GM12875 (cell line): ENCODE data around the gene SLC4A8.

Experiments used
- H3K4me3 ChIP-seq: one replicate; pipeline ENCODE4 v1.5.1; 2011; ENCODE audit warnings: low read depth, low read length, control low read depth
- CTCF ChIP-seq: IDR thresholded peaks from 2 replicates; pipeline ENCODE4 v1.5.1; 2011; ENCODE audit warnings: low read depth, mild to moderate bottlenecking, control low read depth, inconsistent platforms, low read length, moderate library complexity, borderline replicate concordance; ENCODE audit not compliant: insufficient read depth

The SLC4A8 gene

GRCh38 chr12:51397670-51398069, 27.0 kb upstream of the SLC4A8 start:
- no peak for TF ChIP-seq CTCF
- H3K4me3 ChIP-seq, result no peak overlapping the region

GRCh38 chr12:51399891-51400290, 24.7 kb upstream of the SLC4A8 start:
- H3K4me3 ChIP-seq, result no peak overlapping the region
- no peak for TF ChIP-seq CTCF

GRCh38 chr12:51401020-51401419, 23.6 kb upstream of the SLC4A8 start:
- no peak for TF ChIP-seq CTCF
- H3K4me3 ChIP-seq, result no peak overlapping the region

GRCh38 chr12:51401486-51401885, 23.1 kb upstream of the SLC4A8 start:
- TF ChIP-seq CTCF, result no peak
- no peak overlapping the region for H3K4me3 ChIP-seq

- TF ChIP-seq CTCF, result no peak
- no peak overlapping the region for H3K4me3 ChIP-seq
These were observed 22.7 kb upstream of the SLC4A8 start for GRCh38 chr12:51401900-51402299.

GRCh38 chr12:51403159-51403558, 21.5 kb upstream of the SLC4A8 start:
- no peak for TF ChIP-seq CTCF
- H3K4me3 ChIP-seq, result no peak overlapping the region

GRCh38 chr12:51403681-51404136, 20.9 kb upstream of the SLC4A8 start:
- no peak overlapping the region for H3K4me3 ChIP-seq
- no peak for TF ChIP-seq CTCF
